DND-41 (cell line): ENCODE results near the gene COQ5.

Experiments
- ATAC-seq: fragments of 200-7000 bp; cut with Tn5 transposase; 3 replicates; pipeline ENCODE4 v1.9.1; 2021; ENCODE audit warnings: low read depth; ENCODE audit not compliant: insufficient read depth
- DNase-seq: peaks from one replicate; pipeline ENCODE4 v3.0.0-alpha.2; 2020
- H2AFZ ChIP-seq: 2 replicates; pipeline ENCODE4 v1.6.0; 2012; ENCODE audit warnings: low read depth, low read length
- H3K27ac ChIP-seq: 2 replicates; pipeline ENCODE4 v1.5.1; 2012; ENCODE audit warnings: low read length, inconsistent platforms
- H3K27me3 ChIP-seq: fragments of 200-600 bp; sonication (generic); 2 replicates; pipeline ENCODE4 v1.6.0; 2012; ENCODE audit warnings: low read length, mild to moderate bottlenecking, inconsistent platforms; ENCODE audit not compliant: insufficient read depth, poor library complexity
- H3K36me3 ChIP-seq: 2 replicates; pipeline ENCODE4 v1.5.1; 2012; ENCODE audit warnings: low read length, inconsistent platforms; ENCODE audit not compliant: insufficient read depth
- H3K4me1 ChIP-seq: 2 replicates; pipeline ENCODE4 v1.5.1; 2012; ENCODE audit warnings: mild to moderate bottlenecking, low read length; ENCODE audit not compliant: insufficient read depth
- H3K4me2 ChIP-seq: 2 replicates; pipeline ENCODE4 v1.6.0; 2012; ENCODE audit warnings: mild to moderate bottlenecking, moderate library complexity, low read length, inconsistent platforms; ENCODE audit not compliant: insufficient read depth
- H3K4me3 ChIP-seq, 2 experiments: fragments of 200-600 bp in 1 of 2; shearing (Covaris generic) in 1 of 2; 2 replicates each; pipeline ENCODE4 v1.5.1; 2012 to 2016; ENCODE audit warnings: inconsistent platforms in 2 of 2, low read length in 2 of 2, mild to moderate bottlenecking in 2 of 2, low read depth in 1 of 2, moderate library complexity in 1 of 2
- H3K79me2 ChIP-seq: 2 replicates; pipeline ENCODE4 v1.6.0; 2012; ENCODE audit warnings: low read length, inconsistent platforms; ENCODE audit not compliant: insufficient read depth
- H3K9ac ChIP-seq: 2 replicates; pipeline ENCODE4 v1.6.0; 2012; ENCODE audit warnings: low read depth, mild to moderate bottlenecking, inconsistent platforms, low read length, moderate library complexity
- H3K9me3 ChIP-seq: 2 replicates; pipeline ENCODE4 v1.5.1; 2012; ENCODE audit warnings: low read length, moderate library complexity, mild to moderate bottlenecking, inconsistent platforms; ENCODE audit not compliant: insufficient read depth, severe bottlenecking
- H4K20me1 ChIP-seq: 2 replicates; pipeline ENCODE4 v1.6.0; 2012; ENCODE audit warnings: low read length; ENCODE audit not compliant: insufficient read depth
- CTCF ChIP-seq: IDR thresholded peaks from 2 replicates; pipeline ENCODE4 v1.5.1; 2012; ENCODE audit warnings: borderline replicate concordance, low read length, moderate library complexity, mild to moderate bottlenecking; ENCODE audit not compliant: poor library complexity, severe bottlenecking; ENCODE audit errors: extremely low read depth
- EZH2 ChIP-seq: IDR thresholded peaks from 3 replicates; pipeline ENCODE4 v1.6.1; 2012; ENCODE audit warnings: borderline replicate concordance, low read depth, mild to moderate bottlenecking, moderate library complexity, low read length, inconsistent platforms; ENCODE audit not compliant: severe bottlenecking

COQ5 gene

DNA sequence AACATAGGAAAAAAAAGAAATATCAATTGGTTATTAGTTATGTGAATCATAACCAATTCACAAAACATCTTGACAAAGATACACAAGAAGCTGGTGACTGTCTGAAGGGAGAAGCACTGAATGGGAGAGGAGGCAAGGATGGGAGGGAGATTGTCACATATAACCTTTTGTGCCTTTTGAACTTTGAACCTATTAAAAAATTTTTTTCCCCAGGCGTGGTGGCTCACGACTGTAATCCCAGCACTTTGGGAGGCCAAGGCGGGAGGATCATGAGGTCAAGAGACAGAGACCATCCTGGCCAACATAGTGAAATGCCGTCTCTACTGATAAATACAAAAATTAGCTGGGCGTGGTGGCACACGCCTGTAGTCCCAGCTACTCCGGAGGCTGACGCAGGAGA lies 20.4 kb downstream of the COQ5 start:
- H3K36me3 ChIP-seq, result peaks cover 52% of the 10 kb centered on the region
- H3K27me3 ChIP-seq, result no peaks in the 10 kb centered on the region
- H3K4me1 ChIP-seq, result no peaks in the 10 kb centered on the region
- no peak overlapping the region for H2AFZ ChIP-seq
- H4K20me1 ChIP-seq, result no peaks in the 10 kb centered on the region
- no peak for DNase-seq
- no peak for ATAC-seq
- no peak overlapping the region for H3K4me2 ChIP-seq
- no peaks in the 10 kb centered on the region for H3K9me3 ChIP-seq
- TF ChIP-seq EZH2, result no peak
- no peak for TF ChIP-seq CTCF
- no peak overlapping the region for H3K27ac ChIP-seq
- H3K79me2 ChIP-seq, result no peaks in the 10 kb centered on the region
- H3K4me3 ChIP-seq, result no peak overlapping the region
- no peak overlapping the region for H3K9ac ChIP-seq

DNA sequence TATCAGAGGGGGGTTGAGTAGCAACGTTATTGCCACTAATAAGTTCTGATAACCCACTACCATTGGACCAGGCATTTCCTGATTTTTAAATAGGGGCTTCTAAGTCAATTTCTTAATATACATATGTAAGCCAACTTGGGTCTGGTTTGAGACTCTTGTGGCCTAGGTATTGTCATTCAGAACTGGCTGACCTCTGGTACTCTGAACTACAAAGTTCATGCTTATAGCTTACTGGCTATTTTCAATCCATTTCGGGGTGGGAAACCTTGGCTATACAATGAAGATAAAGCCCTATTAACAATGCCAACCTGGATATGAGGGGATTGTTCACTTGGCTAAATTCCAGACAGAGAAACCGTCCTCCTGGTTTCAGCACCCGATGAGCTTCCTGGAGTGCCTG lies 24.4 kb downstream of the COQ5 start:
- Histone ChIP-seq H3K79me2 (no peaks in the 10 kb centered on the region), H3K36me3 (peaks cover 51% of the 10 kb centered on the region), H3K27ac (no peak overlapping the region), H3K9ac (no peak overlapping the region), H3K4me3 (no peak overlapping the region), H3K4me1 (no peaks in the 10 kb centered on the region), H4K20me1 (no peaks in the 10 kb centered on the region), H3K4me2 (no peak overlapping the region), H3K27me3 (no peaks in the 10 kb centered on the region), H2AFZ (no peak overlapping the region), H3K9me3 (no peaks in the 10 kb centered on the region)
- no peak for ATAC-seq
- no peak for DNase-seq
- no peak for TF ChIP-seq CTCF
- TF ChIP-seq EZH2, result no peak

DNA sequence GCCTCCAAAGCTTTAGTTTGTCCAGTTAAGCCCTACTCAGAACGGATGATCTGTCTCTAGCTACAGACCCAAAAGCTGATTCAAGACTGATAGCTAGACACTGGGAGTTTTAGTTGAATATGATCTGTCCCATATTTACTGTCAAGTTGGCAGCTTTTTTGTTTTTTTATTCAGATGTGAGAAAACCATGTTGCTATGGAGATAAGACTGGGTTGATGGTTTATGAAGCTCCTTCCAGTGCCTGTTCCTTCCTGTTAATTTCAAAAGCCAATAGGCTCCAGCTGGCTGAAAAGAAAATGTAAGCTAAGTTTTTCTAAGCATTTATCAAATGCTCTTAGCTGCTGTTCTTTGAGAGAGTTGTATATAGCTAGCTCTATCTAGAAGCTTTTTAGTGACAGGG lies 28.4 kb downstream of the COQ5 start:
- H3K27me3 ChIP-seq, result no peaks in the 10 kb centered on the region
- TF ChIP-seq CTCF, result no peak
- TF ChIP-seq EZH2, result no peak
- H3K4me1 ChIP-seq, result peaks cover 13% of the 10 kb centered on the region
- no peak overlapping the region for H3K27ac ChIP-seq
- H2AFZ ChIP-seq, result no peak overlapping the region
- DNase-seq (no peak), ATAC-seq (no peak)
- peaks cover 52% of the 10 kb centered on the region for H3K36me3 ChIP-seq
- no peaks in the 10 kb centered on the region for H3K9me3 ChIP-seq
- no peak overlapping the region for H3K9ac ChIP-seq
- H4K20me1 ChIP-seq, result peaks cover 25% of the 10 kb centered on the region
- no peak overlapping the region for H3K4me2 ChIP-seq
- H3K79me2 ChIP-seq, result peaks cover 29% of the 10 kb centered on the region
- no peak overlapping the region for H3K4me3 ChIP-seq

DNA sequence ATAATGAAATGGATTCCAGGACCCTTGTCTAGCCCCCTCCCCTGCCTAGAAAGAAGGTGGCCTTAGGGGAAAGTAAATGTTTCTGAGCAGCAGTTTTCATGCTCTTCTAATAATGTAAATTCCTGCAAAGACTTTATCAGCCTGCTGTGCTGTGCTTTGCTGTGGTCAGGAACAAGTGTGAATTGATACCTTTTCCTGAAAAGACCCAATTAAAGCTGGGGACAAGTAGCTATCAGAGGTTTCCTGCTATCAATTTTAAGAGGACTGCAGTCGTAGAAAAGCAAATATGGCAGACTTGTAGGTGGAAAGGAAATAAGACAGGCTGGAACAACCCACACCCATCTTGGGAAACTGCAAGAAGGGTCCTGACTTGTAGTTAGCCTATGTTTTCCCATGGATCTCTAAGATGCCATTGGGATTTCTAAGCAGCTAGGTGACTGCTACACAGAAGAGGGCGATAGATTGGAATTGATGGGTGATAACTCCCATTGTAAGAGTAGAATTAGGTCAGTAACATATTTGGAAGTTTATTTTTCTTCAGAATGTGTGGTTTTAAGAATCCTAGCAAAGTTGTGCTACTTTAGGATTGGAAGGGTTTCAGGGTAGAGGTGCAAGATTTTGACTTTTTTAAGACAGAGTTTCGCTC lies 30.0 kb downstream of the COQ5 start:
- H3K27me3 ChIP-seq, result no peaks in the 10 kb centered on the region
- H3K4me1 ChIP-seq, result peaks cover 25% of the 10 kb centered on the region
- H3K4me3 ChIP-seq, result no peak overlapping the region
- no peak overlapping the region for H3K27ac ChIP-seq
- no peak overlapping the region for H2AFZ ChIP-seq
- no peak overlapping the region for H3K9ac ChIP-seq
- ATAC-seq (no peak), DNase-seq (no peak)
- no peaks in the 10 kb centered on the region for H3K9me3 ChIP-seq
- peaks cover 44% of the 10 kb centered on the region for H3K36me3 ChIP-seq
- peaks cover 37% of the 10 kb centered on the region for H3K79me2 ChIP-seq
- no peak for TF ChIP-seq CTCF
- H4K20me1 ChIP-seq, result peaks cover 25% of the 10 kb centered on the region
- H3K4me2 ChIP-seq, result no peak overlapping the region
